Naive thymus-derived CD8-positive, alpha-beta T cell (primary cell): ENCODE data around the gene ALKBH5. TPM values are rescaled to one million over a fixed set of nuclear protein-coding genes. Genes with fewer than 3 reads are reported as not detected.
A peak's percentile ranks its signal among the peaks of the same experiment; 100 is the strongest.

Source experiments
- ATAC-seq, 2 donors: fragments of 150-1000 bp; cut with Tn5 transposase in 1 of 2; sonication (Bioruptor Pico), chemical (Tn5 transposase) in 1 of 2; 1 replicate in 1 of 2; 2 replicates in 1 of 2; pipeline ENCODE4 v1.10.0; 2021; ENCODE audit warnings: mild to moderate bottlenecking in 2 of 2, moderate library complexity in 2 of 2
- POLR2A ChIA-PET: fragments of 350-600 bp; sonication (Branson Sonifier 250); formaldehyde crosslinking; loops from one replicate; lab custom pipeline; 2021; ENCODE audit warnings: antibody characterized with exemption; lab: Charles Lee
- DNase-seq, 10 donors: peaks; one replicate each; pipeline versions ENCODE4 v3.0.0 to v3.0.0-alpha.2; 2020 to 2022
- H3K27ac Mint-ChIP-seq, 10 donors: one replicate each; pipeline ENCODE4 v1.8.0; 2020 to 2022; ENCODE audit warnings: mild to moderate bottlenecking in 10 of 10, mixed read lengths in 10 of 10, moderate library complexity in 4 of 10, inconsistent platforms in 1 of 10
- H3K27me3 Mint-ChIP-seq, 5 donors: one replicate each; pipeline ENCODE4 v1.8.0; 2021 to 2022; ENCODE audit warnings: mixed read lengths in 5 of 5
- H3K36me3 Mint-ChIP-seq, 3 donors: one replicate each; pipeline ENCODE4 v1.8.0; 2020 to 2022; ENCODE audit warnings: mixed read lengths in 3 of 3, mild to moderate bottlenecking in 2 of 3, inconsistent platforms in 1 of 3
- H3K4me1 Mint-ChIP-seq, 4 donors: one replicate each; pipeline ENCODE4 v1.8.0; 2021 to 2022; ENCODE audit warnings: mixed read lengths in 4 of 4
- H3K4me3 Mint-ChIP-seq, 10 donors: one replicate each; pipeline ENCODE4 v1.8.0; 2020 to 2022; ENCODE audit warnings: mild to moderate bottlenecking in 10 of 10, mixed read lengths in 10 of 10, moderate library complexity in 6 of 10, inconsistent platforms in 1 of 10
- H3K9me3 Mint-ChIP-seq, 9 donors: one replicate each; pipeline ENCODE4 v1.8.0; 2020 to 2022; ENCODE audit warnings: mixed read lengths in 9 of 9, mild to moderate bottlenecking in 3 of 9, inconsistent platforms in 1 of 9, moderate library complexity in 1 of 9
- polyA plus RNA-seq, 3 donors: library from polyadenylated mRNA; unstranded; fragments of 300-500 nt; fragmentation: Illumina TruSeq; gene quantifications; one replicate each; pipeline ENCODE4 v1.2.3, GENCODE V29; 2021
- total RNA-seq, 8 experiments: library from RNA in 2 of 8; stranded (reverse) in 2 of 8; gene quantifications; one replicate each; pipeline ENCODE4 v1.2.3 and lab custom pipeline; 2021 to 2026

Gene ALKBH5
- total RNA-seq (100 to 1,000 TPM; 109 to 120 TPM), polyA plus RNA-seq (100 to 1,000 TPM; 125 to 148 (median 129) TPM), total RNA-seq (lab: John Stamatoyannopoulos, UW) (127 to 193 (median 156) reads per million in 6 experiments)

DNA sequence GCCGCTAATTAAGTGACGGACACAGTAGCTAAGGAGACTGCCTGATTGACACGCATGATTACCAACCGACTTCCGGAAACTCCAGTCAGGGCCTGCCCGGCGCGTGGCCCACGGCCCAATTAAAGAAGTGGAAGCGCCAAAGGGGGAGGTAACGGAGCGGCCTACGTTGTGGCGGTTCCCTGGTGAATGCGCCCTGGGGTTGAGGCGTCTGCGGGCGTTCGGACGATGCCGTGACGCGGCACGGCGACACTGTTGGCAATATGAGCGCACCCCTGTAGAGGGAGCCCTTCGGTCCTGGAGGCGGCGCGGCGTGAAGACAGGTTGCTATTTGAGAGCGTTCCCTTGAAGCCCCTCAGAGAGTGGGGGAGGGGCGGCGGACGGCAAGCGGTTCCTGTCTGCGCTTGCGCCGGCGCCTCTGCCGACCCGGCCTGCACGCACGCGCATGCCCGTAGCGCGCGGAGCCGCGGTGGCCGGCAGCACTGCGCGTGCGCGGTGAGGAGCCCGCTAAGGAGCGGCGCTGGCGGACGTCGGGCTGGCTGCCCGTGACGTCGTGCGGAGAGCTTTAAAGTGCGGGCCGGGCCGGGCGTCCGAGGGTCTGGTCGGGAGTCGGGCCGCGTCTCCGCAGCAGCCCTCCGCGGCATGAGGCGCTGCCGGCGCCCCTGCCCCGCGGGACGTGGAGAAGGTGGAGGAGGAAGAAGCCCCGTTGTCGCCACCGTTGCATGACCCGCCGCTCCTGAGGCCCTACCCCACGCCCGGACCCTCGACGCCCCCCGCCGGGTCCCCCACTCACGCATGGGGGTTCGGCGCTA, at the start of gene ALKBH5:
Gene ALKBH5 (plus strand): TSS at position 495 of the 809 bp plus-strand sequence. CDS start 416 bp downstream, outside the sequence.
- no peaks in the 10 kb centered on the region for H3K9me3 Mint-ChIP-seq
- peaks cover 0 to 27% (median 0%) of the 10 kb centered on the region in 3 donors for H3K36me3 Mint-ChIP-seq
- DNase-seq (peak; percentile 95 to 100 (median 98)), ATAC-seq (peak; percentile 83 to 84)
- peaks cover 0 to 3% (median 0%) of the 10 kb centered on the region in 5 donors for H3K27me3 Mint-ChIP-seq
- H3K27ac Mint-ChIP-seq = peak within 1 kb of the TSS; percentile 95 to 99 (median 98)
- peak within 1 kb of the TSS; percentile 92 to 98 (median 96) for H3K4me3 Mint-ChIP-seq
- H3K4me1 Mint-ChIP-seq = peaks cover 25 to 53% (median 50%) of the 10 kb centered on the region in 4 donors
- POLR2A ChIA-PET = interaction anchor here (0.6 to 4.4 kb wide), 19 partner anchors 9 to 433 kb away, joined by 3 to 29 read pairs (median 5); partner anchors contain the start of genes FLII, MIEF2, SHMT1 and SMCR8

DNA sequence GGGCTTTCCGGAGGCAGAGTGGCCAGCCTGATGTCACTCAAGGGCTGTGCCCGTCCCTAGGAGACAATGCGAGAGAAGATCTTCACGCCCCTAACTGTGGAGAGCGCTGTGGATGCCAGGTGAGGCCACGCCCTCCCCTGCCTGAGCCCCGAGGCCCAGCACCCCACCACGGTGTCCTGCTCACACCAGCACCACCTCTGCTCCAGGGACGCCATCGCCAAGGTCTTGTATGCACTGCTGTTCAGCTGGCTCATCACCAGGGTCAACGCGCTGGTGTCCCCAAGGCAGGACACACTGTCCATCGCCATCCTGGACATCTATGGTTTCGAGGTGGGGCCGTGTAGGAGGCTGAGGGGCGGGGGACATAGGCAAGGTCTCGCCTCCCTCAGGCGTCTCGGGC, 47.3 kb upstream of the ALKBH5 start:
- peaks cover 0 to 2% (median 0%) of the 10 kb centered on the region in 5 donors for H3K27me3 Mint-ChIP-seq
- ATAC-seq (no peak), DNase-seq (no peak)
- POLR2A ChIA-PET = no interaction called here
- H3K27ac Mint-ChIP-seq = no peak overlapping the region
- H3K36me3 Mint-ChIP-seq = no peaks in the 10 kb centered on the region
- H3K4me1 Mint-ChIP-seq = peaks cover 0 to 5% (median 4%) of the 10 kb centered on the region in 4 donors
- H3K4me3 Mint-ChIP-seq = no peak overlapping the region
- no peaks in the 10 kb centered on the region for H3K9me3 Mint-ChIP-seq

DNA sequence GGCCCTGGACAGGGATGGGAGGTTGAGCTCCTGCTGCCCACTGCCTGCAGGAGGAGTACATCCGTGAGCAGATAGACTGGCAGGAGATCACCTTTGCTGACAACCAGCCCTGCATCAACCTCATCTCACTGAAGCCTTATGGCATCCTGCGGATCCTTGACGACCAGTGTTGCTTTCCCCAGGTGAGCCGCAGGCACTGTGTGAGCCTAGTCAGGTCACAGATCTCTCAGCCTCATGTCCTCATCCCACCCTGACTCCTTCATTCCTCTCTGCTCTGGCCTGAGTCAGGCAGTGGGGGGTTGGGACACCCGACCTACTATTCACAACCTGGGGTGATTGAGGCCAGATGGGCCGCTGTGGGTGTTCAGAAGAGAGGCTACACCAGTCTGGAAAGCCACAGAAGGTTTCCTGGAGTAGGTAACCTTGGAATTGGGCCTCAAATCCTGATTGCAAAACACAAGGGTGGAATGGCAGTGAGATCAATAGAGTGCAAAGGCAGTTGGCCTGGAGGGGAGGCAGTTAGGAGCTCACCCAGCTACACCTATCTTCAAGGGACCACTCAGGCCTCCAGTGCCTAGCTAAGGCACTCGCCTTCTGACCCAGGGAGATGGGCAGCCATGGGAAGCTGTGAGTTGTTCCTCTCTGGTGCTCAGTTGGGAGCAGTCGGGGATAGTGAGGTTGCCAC, 45.4 kb upstream of the ALKBH5 start:
- DNase-seq (no peak), ATAC-seq (no peak)
- Mint-ChIP-seq H3K4me3 (no peak overlapping the region), H3K4me1 (peaks cover 0 to 6% (median 5%) of the 10 kb centered on the region in 4 donors), H3K27ac (no peak overlapping the region), H3K27me3 (peaks cover 0 to 2% (median under 1%) of the 10 kb centered on the region in 5 donors), H3K36me3 (no peaks in the 10 kb centered on the region), H3K9me3 (no peaks in the 10 kb centered on the region)
- POLR2A ChIA-PET = interaction anchor here (1.1 kb wide), 1 partner anchor 46 kb away, joined by 3 read pairs; no protein-coding TSS in a partner anchor

DNA sequence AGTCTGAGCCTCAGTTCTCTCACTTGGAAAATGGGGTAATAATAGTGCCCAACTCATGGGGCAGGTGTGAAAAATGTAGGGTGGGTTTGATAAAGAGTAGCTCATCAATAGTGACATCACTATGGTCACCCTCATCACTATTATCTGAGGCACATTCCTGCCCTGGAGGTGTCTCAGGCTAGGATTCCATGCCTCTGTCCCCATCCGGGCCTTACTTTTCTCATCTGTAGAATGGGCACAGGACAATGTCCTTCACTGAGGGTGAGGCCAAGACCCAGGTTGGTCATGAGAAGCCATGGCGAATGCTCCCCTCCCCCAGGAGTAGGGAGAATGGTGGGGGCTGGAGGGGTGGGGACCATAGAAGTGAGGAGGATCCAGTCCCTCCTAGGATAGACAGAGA, 44.5 kb upstream of the ALKBH5 start:
- ATAC-seq (no peak), DNase-seq (no peak)
- H3K4me3 Mint-ChIP-seq = no peak overlapping the region
- H3K4me1 Mint-ChIP-seq = peaks cover 0 to 6% (median 5%) of the 10 kb centered on the region in 4 donors
- no peak overlapping the region for H3K27ac Mint-ChIP-seq
- no peaks in the 10 kb centered on the region for H3K9me3 Mint-ChIP-seq
- H3K36me3 Mint-ChIP-seq = no peaks in the 10 kb centered on the region
- peaks cover 0 to 2% (median 1%) of the 10 kb centered on the region in 5 donors for H3K27me3 Mint-ChIP-seq
- POLR2A ChIA-PET = no interaction called here

DNA sequence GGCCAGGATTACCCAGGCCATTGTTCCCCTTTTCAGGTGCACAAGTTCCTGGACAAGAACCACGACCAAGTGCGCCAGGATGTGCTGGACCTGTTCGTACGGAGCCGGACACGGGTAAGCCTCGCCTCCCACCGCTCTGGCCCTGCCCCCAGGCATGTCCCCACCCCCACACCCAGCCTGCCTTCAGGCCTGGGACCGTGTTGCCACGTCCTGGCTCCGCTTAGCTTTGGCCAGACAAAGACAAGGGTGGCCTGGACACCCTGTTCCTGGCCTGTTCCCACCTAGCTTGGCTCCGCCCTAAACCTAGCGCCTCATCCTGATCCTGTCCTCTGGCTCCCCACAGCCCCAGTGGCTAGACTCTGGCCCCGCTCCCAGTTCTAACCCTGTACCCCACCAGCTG, 44.1 kb upstream of the ALKBH5 start:
- POLR2A ChIA-PET = interaction anchor here (1.0 kb wide), 1 partner anchor 19 kb away, joined by 3 read pairs; no protein-coding TSS in a partner anchor
- ATAC-seq = no peak
- Mint-ChIP-seq H3K4me3 (no peak overlapping the region), H3K27ac (no peak overlapping the region), H3K27me3 (peaks cover 0 to 2% (median 1%) of the 10 kb centered on the region in 5 donors), H3K4me1 (peaks cover 0 to 6% (median 5%) of the 10 kb centered on the region in 4 donors), H3K36me3 (no peaks in the 10 kb centered on the region), H3K9me3 (no peaks in the 10 kb centered on the region)
- DNase-seq = no peak

DNA sequence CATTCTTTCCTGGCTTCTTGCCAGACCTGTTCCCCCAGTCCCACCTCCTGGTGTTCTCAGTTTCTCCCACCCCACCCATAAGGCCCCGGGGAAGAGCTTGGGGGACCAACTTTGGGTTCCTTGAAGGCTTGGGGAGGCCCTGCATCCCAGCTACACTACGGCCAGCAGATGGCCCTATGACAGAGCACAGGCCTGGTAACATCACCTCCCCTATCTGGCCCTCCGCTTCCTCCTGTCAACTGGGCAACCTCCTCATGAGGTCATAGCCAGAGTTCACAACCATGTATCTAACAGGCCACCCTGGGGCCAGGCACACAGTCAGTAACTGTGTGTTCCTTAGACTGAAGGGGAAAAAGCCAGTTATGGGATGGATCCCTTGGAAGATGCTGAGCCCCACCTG, 43.7 kb upstream of the ALKBH5 start:
- Mint-ChIP-seq H3K4me1 (peaks cover 0 to 6% (median 5%) of the 10 kb centered on the region in 4 donors), H3K27ac (no peak overlapping the region), H3K9me3 (no peaks in the 10 kb centered on the region), H3K4me3 (no peak overlapping the region), H3K36me3 (no peaks in the 10 kb centered on the region), H3K27me3 (peaks cover 0 to 2% (median 1%) of the 10 kb centered on the region in 5 donors)
- DNase-seq = no peak
- POLR2A ChIA-PET = interaction anchor here (0.5 to 1.0 kb wide), 2 partner anchors 18 to 1748 kb away, joined by 3 to 7 read pairs; no protein-coding TSS in a partner anchor
- ATAC-seq = no peak

DNA sequence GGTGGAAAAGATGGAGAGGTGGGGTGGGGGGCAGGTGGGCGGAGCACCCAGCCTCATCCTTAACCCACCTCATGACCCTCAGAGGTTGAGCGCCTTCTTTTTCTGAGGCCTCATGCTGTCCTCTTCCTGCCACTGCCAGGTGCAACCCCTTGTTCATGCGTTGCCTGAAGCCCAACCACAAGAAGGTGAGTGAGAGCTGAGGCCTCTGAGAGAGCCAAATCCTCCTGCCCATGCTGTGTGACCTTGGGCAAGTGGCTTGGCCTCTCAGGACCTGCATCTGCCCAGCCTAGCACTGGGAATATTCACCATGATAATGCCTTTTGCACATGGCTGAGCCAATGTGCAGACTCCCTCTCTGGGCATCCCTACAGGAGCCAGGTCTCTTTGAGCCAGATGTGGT, 43.0 kb upstream of the ALKBH5 start:
- peaks cover 0 to 6% (median 5%) of the 10 kb centered on the region in 4 donors for H3K4me1 Mint-ChIP-seq
- no peak overlapping the region for H3K4me3 Mint-ChIP-seq
- no peak for ATAC-seq
- no peaks in the 10 kb centered on the region for H3K9me3 Mint-ChIP-seq
- no peak for DNase-seq
- H3K27ac Mint-ChIP-seq = no peak overlapping the region
- H3K36me3 Mint-ChIP-seq = no peaks in the 10 kb centered on the region
- POLR2A ChIA-PET = interaction anchor here (1.0 kb wide), 1 partner anchor 43 kb away, joined by 3 read pairs; the partner anchor contains the start of gene ALKBH5
- H3K27me3 Mint-ChIP-seq = peaks cover 0 to 2% (median 1%) of the 10 kb centered on the region in 5 donors

DNA sequence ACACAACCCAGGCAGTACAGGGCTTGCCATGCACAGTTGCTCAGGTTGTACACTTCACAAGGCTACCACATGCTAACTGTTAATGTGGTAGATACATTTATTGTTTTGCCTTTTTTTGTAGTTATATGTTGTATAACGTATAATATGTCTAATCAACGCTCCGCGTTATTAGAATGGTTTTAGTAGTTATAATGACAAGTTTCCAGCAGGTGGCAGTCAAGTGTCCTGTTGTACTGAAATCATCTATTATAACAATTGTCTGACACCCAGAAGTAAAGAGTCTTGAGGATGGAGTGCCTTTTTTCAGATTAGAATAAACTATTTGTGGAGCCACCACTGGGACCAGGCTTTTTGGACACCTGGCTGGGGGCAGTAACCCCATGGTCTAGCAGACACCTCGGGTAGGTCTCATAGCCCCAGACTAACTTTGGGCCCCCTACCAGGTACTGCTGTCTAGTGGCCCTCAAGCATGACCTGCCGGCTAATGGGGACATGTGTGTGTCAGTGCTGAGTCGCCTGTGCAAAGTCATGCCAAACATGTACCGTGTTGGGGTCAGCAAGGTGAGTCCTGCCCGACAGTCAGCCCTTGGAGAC, 42.3 kb upstream of the ALKBH5 start:
- Mint-ChIP-seq H3K4me1 (peaks cover 0 to 6% (median 5%) of the 10 kb centered on the region in 4 donors), H3K27me3 (peaks cover 0 to 2% (median 1%) of the 10 kb centered on the region in 5 donors), H3K36me3 (no peaks in the 10 kb centered on the region), H3K4me3 (no peak overlapping the region), H3K9me3 (no peaks in the 10 kb centered on the region), H3K27ac (no peak overlapping the region)
- POLR2A ChIA-PET = interaction anchor here (0.6 to 1.0 kb wide), 2 partner anchors 42 to 75 kb away, joined by 3 read pairs; partner anchors contain the start of gene ALKBH5
- ATAC-seq (peak; percentile 70 to 87), DNase-seq (peak in 7 of 10 donors; percentile 27 to 67 (median 39))

DNA sequence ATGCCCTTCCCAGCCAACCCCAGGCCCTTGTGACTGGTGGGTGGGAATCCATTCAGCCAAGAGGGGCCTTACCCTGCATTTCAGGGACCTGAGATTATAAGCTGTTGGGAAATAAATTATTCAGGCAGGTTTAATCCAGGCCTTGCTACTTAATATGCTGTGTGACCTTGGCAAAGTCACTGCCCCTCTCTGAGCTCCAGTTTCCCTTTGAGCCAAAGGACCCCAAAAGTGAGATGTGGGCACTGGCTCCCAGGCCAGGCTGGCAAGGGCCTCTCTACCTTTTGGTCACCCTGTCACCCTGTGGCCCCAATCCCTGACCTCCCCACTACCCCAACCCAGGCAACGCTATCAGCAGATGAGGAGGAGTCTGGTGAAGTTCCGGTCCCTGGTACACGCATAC, 41.2 kb upstream of the ALKBH5 start:
- Mint-ChIP-seq H3K27ac (no peak overlapping the region), H3K4me3 (no peak overlapping the region), H3K36me3 (no peaks in the 10 kb centered on the region), H3K4me1 (peaks cover 0 to 6% (median 5%) of the 10 kb centered on the region in 4 donors), H3K27me3 (peaks cover 0 to 2% (median 1%) of the 10 kb centered on the region in 5 donors), H3K9me3 (no peaks in the 10 kb centered on the region)
- DNase-seq (no peak), ATAC-seq (no peak)
- POLR2A ChIA-PET = interaction anchor here (1.7 kb wide), 1 partner anchor 41 kb away, joined by 7 read pairs; the partner anchor contains the start of gene ALKBH5

DNA sequence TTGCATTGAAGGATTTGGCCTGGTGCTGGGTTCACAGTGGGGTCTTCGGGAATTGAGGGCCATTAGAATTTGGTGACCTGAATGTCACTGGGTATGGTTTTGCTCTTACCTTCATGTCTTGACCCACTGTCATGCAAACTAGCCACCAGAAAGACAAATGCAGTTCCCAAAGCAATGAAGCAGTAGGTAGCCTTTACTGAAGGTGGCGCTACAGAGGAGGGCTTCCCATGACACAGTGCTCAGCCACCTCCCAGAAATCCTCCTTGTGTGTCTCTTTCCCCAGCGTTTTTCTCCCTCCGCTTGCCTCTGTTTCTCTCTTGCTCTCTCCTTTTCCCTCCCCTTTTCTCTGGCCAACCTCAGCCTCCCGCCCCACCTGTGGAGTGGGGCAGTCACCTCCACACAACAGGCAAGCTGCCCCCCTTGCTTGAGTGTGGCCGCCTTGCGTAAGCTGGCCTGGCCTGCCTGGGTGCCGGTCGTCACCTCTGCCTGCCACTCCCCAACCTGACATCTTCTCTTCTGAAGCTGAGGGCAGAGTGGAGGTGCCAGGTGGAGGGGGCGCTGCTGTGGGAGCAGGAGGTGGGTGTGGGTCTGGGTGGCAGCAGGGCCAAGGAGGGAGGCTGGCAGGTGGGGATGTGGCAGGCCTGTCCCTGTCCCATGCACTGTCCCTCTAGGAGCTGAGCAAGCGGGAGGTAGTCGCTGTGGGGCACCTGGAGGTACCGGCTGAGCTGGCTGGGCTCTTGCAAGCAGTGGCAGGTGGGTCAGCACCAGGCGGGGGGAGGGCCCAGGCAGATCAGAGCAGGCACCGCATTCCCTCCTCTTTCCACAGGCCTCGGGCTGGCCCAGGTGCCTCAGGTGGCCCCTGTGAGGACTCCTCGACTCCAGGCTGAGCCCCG, 40.3 kb upstream of the ALKBH5 start:
- Mint-ChIP-seq H3K4me1 (peaks cover 0 to 6% (median 5%) of the 10 kb centered on the region in 4 donors), H3K27me3 (peaks cover 0 to 2% (median 1%) of the 10 kb centered on the region in 5 donors), H3K9me3 (no peaks in the 10 kb centered on the region), H3K4me3 (no peak overlapping the region), H3K27ac (peak overlapping the region in 1 of 10 donors; percentile 54), H3K36me3 (no peaks in the 10 kb centered on the region)
- no peak for ATAC-seq
- POLR2A ChIA-PET = interaction anchor here (0.9 to 1.7 kb wide), 2 partner anchors 10 to 40 kb away, joined by 3 to 7 read pairs; partner anchors contain the start of gene ALKBH5
- no peak for DNase-seq

DNA sequence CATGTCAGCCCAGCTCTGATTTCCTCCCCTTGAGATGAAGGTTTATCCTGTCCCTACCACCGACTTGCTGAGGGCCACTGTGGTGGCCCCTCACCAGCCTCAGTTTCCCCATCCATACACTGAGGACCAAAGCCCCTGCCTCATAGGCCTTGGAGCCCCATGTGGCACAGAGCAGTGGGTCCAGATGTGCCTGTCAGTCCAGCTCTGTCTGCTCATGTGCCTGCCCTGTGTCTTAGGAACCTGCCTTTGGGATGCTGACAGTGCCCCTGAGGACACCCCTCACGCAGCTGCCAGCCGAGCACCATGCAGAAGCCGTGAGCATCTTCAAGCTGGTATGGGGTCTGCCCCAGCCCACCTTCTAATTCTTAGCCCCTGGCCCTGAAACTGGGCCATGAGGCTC, 39.4 kb upstream of the ALKBH5 start:
- POLR2A ChIA-PET = no interaction called here
- no peak for ATAC-seq

More for the DNA sequence above, 39.4 kb upstream of the ALKBH5 start:
- H3K4me1 Mint-ChIP-seq = peaks cover 0 to 6% (median 5%) of the 10 kb centered on the region in 4 donors
- DNase-seq = no peak
- H3K9me3 Mint-ChIP-seq = no peaks in the 10 kb centered on the region
- no peaks in the 10 kb centered on the region for H3K36me3 Mint-ChIP-seq
- H3K4me3 Mint-ChIP-seq = no peak overlapping the region
- H3K27me3 Mint-ChIP-seq = peaks cover 0 to 2% (median 1%) of the 10 kb centered on the region in 5 donors
- no peak overlapping the region for H3K27ac Mint-ChIP-seq
